ENCODE measurements around the gene ITGB1. TPM values are rescaled to one million over a fixed set of nuclear protein-coding genes. Genes with fewer than 3 reads are reported as not detected.

Gene ITGB1
- total RNA-seq, 3 donors from 2014 or later (not counting 1 experiment from before 2014, with no cell fraction given): 175 to 280 (median 202) TPM

DNA sequence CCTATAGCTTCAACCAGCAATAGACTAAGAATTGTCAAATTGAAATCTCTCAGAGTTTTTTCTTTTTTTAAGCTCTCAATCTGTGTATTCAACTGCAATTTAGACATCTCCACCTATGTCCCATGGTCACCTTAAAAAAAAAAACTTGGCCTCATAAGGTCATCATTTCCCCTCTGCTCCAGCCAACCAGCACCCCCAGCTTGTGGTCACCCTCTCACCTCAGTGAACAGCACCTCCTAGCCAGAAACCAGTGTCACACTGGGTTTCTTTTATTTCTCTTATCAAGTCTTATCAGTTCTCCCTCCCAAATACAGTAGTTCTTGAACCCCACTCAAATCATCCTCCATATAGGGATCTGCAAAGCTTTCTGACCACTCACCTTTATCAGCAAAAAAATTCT, 4.0 kb downstream of the ITGB1 start:
- H3K27ac ChIP-seq (ENCODE audit: low read length): peak overlapping the region; percentile 25
- intact Hi-C loops (cut with micrococcal nuclease): loop anchor here (10.0 kb wide), 1 partner anchor 161 kb away; no protein-coding TSS in a partner anchor
- TF ChIP-seq, protein P1, sequence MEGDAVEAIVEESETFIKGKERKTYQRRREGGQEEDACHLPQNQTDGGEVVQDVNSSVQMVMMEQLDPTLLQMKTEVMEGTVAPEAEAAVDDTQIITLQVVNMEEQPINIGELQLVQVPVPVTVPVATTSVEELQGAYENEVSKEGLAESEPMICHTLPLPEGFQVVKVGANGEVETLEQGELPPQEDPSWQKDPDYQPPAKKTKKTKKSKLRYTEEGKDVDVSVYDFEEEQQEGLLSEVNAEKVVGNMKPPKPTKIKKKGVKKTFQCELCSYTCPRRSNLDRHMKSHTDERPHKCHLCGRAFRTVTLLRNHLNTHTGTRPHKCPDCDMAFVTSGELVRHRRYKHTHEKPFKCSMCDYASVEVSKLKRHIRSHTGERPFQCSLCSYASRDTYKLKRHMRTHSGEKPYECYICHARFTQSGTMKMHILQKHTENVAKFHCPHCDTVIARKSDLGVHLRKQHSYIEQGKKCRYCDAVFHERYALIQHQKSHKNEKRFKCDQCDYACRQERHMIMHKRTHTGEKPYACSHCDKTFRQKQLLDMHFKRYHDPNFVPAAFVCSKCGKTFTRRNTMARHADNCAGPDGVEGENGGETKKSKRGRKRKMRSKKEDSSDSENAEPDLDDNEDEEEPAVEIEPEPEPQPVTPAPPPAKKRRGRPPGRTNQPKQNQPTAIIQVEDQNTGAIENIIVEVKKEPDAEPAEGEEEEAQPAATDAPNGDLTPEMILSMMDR (IDR thresholded peaks at IDR 0.05): no peak
- Mint-ChIP-seq H3K4me3 (peak overlapping the region; percentile 72), H3K4me1 (peaks cover 74 to 76% of the 10 kb centered on the region in 2 donors), H3K9me3 (no peaks in the 10 kb centered on the region), H3K27ac (peak overlapping the region; percentile 80 to 86), H3K36me3 (no peaks in the 10 kb centered on the region), H3K27me3 (ENCODE audit: low read depth in 2 of 2) (no peaks in the 10 kb centered on the region)
- DNase-seq (peak in 1 of 2 donors; percentile 40), ATAC-seq (no peak)
- no peaks in the 10 kb centered on the region for H3K9me3 ChIP-seq (ENCODE audit: control insufficient read depth, insufficient read depth, low read length)
- H3K36me3 ChIP-seq (ENCODE audit: control insufficient read depth, insufficient read depth, low read length): peaks cover 2% of the 10 kb centered on the region
- H3K27me3 ChIP-seq (ENCODE audit: control insufficient read depth, insufficient read depth, low read length): no peaks in the 10 kb centered on the region
- H3K4me1 ChIP-seq (ENCODE audit: control insufficient read depth, insufficient read depth, low read length): peaks cover 28% of the 10 kb centered on the region
- H3K4me3 ChIP-seq (ENCODE audit: low read length): no peak overlapping the region

DNA sequence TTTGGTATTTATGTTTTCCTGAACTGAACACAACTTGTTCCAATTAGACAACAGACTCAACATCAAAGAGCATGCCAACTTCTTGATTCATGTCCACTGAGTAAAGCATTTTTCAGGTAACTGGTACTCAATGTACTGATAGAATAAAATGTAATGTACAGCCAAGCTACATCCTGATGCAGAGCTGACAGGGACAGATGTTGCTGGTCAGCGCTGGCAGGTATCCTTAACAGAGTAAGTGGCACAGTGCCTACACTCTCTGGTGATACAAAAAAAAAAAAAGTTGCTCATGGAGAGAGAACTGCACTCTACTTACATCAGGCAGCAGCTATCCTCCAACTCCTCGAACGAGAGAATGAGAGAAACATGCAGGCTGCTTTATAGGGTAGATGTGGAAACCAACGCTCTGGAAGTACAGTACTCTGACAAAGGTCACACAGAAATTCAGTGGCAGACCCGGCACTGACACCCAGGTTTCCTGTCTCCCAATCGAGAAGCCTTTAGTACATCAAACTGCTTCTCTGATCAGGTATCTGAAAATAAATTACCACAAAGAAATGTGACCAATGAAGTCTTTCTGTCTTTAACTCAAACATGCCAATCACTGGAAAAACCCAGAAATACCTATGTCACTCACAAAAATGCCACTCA, 4.6 kb downstream of the ITGB1 start:
- 58% methylated on average over 4 of the region's 6 CpGs for WGBS (ENCODE audit: insufficient coverage)
- Histone ChIP-seq H3K27ac (ENCODE audit: low read length) (peak overlapping the region; percentile 25), H3K36me3 (ENCODE audit: control insufficient read depth, insufficient read depth, low read length) (peaks cover 2% of the 10 kb centered on the region), H3K4me1 (ENCODE audit: control insufficient read depth, insufficient read depth, low read length) (peaks cover 25% of the 10 kb centered on the region), H3K4me3 (ENCODE audit: low read length) (no peak overlapping the region), H3K27me3 (ENCODE audit: control insufficient read depth, insufficient read depth, low read length) (no peaks in the 10 kb centered on the region), H3K9me3 (ENCODE audit: control insufficient read depth, insufficient read depth, low read length) (no peaks in the 10 kb centered on the region)
- intact Hi-C loops (cut with micrococcal nuclease): loop anchor here (10.0 kb wide), 1 partner anchor 161 kb away; no protein-coding TSS in a partner anchor
- Mint-ChIP-seq H3K27ac (peak overlapping the region; percentile 80 to 86), H3K4me3 (peak overlapping the region; percentile 72), H3K4me1 (peaks cover 74 to 76% of the 10 kb centered on the region in 2 donors), H3K9me3 (no peaks in the 10 kb centered on the region), H3K27me3 (ENCODE audit: low read depth in 2 of 2) (no peaks in the 10 kb centered on the region), H3K36me3 (no peaks in the 10 kb centered on the region)
- ATAC-seq (no peak), DNase-seq (peak in 1 of 2 donors; percentile 43)
- TF ChIP-seq, protein P1 (IDR thresholded peaks at IDR 0.05): no peak

DNA sequence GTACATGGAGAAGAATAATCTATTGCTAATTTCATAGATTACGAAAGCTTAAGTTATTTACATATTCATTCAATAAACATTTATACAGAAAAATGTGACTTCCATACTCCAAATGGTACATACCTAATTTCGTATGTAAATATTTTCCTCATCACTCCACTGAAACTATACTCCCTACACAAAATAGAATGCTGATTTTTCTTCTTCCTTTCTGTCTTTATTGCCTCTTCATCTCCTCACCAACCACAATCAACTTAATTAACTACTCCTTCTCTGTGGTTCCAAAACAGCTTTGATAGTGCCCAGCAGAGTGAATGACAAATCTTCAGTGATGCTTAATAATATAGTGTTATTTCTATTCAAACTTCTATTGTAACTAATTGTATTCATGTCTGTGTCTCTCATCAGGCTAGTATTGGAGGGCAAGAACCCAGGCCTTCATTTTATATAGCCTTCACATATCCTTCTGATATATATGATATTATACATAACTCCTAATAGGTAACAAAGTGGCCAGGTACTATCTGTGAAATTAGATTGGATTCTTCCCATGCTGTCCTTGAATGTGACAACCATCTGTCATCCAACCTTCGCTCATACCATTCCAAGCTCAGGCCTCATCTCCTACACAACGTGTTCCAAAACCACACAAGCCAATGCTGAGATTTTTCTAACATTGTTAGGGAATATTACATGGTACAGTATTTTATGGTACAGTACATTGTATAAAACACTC, 5.3 kb downstream of the ITGB1 start:
- Mint-ChIP-seq H3K27me3 (ENCODE audit: low read depth in 2 of 2) (no peaks in the 10 kb centered on the region), H3K9me3 (no peaks in the 10 kb centered on the region), H3K27ac (peak overlapping the region; percentile 84 to 86), H3K4me1 (peaks cover 81 to 83% of the 10 kb centered on the region in 2 donors), H3K4me3 (peak overlapping the region; percentile 4), H3K36me3 (no peaks in the 10 kb centered on the region)
- DNase-seq: no peak
- ATAC-seq: no peak
- Histone ChIP-seq H3K9me3 (ENCODE audit: control insufficient read depth, insufficient read depth, low read length) (no peaks in the 10 kb centered on the region), H3K4me3 (ENCODE audit: low read length) (no peak overlapping the region), H3K4me1 (ENCODE audit: control insufficient read depth, insufficient read depth, low read length) (peaks cover 27% of the 10 kb centered on the region), H3K27me3 (ENCODE audit: control insufficient read depth, insufficient read depth, low read length) (no peaks in the 10 kb centered on the region), H3K36me3 (ENCODE audit: control insufficient read depth, insufficient read depth, low read length) (peaks cover 2% of the 10 kb centered on the region), H3K27ac (ENCODE audit: low read length) (no peak overlapping the region)
- TF ChIP-seq, protein P1 (IDR thresholded peaks at IDR 0.05): no peak
- intact Hi-C loops (cut with micrococcal nuclease): loop anchor here (10.0 kb wide), 1 partner anchor 162 kb away; no protein-coding TSS in a partner anchor
- 78% methylated on average over 3 of the region's 4 CpGs for WGBS (ENCODE audit: insufficient coverage)
